Heart left ventricle (tissue), 16 donors: Measurements from ENCODE around the gene SLC26A4. TPM values are rescaled to one million over a fixed set of nuclear protein-coding genes. Genes with fewer than 3 reads are reported as not detected.

Experiments
- ATAC-seq, 4 donors: fragments of 200-7000 bp; cut with Tn5 transposase; one replicate each; pipeline ENCODE4 v1.9.1; 2020 to 2022; ENCODE audit warnings: moderate library complexity in 4 of 4, mild to moderate bottlenecking in 3 of 4, moderate number of reproducible peaks in 1 of 4
- DNase-seq, 5 donors: peaks; one replicate each; pipeline ENCODE4 v3.0.0-alpha.2; 2020
- H3K27ac ChIP-seq, 12 donors: fragments of 200-600 bp; sonication (generic) in 4 of 12; one replicate each; pipeline versions ENCODE4 v1.5.0 to v1.8.0; 2016 to 2022; ENCODE audit warnings: mild to moderate bottlenecking in 2 of 12
- H3K27me3 ChIP-seq, 9 donors: fragments of 200-600 bp; sonication (generic) in 2 of 9; one replicate each; pipeline versions ENCODE4 v1.5.1 to v1.8.0; 2016 to 2022; ENCODE audit warnings: mild to moderate bottlenecking in 3 of 9
- H3K36me3 ChIP-seq, 9 donors: fragments of 200-600 bp; sonication (generic) in 2 of 9; one replicate each; pipeline versions ENCODE4 v1.5.0 to v1.8.0; 2018 to 2022; ENCODE audit warnings: mild to moderate bottlenecking in 2 of 9
- H3K4me1 ChIP-seq, 12 donors: fragments of 200-600 bp; sonication (generic) in 4 of 12; one replicate each; pipeline versions ENCODE4 v1.5.0 to v1.8.0; 2016 to 2022; ENCODE audit warnings: mild to moderate bottlenecking in 3 of 12
- H3K4me3 ChIP-seq, 12 donors: fragments of 200-600 bp; sonication (generic) in 4 of 12; one replicate each; pipeline versions ENCODE4 v1.5.0 to v1.8.0; 2017 to 2022; ENCODE audit warnings: mild to moderate bottlenecking in 9 of 12, moderate library complexity in 4 of 12
- H3K9me3 ChIP-seq, 12 donors: fragments of 200-600 bp; sonication (generic) in 4 of 12; one replicate each; pipeline versions ENCODE4 v1.5.0 to v1.8.0; 2016 to 2022; ENCODE audit warnings: mild to moderate bottlenecking in 1 of 12
- CTCF ChIP-seq, 12 donors: fragments of 200-600 bp; sonication (generic) in 4 of 12; IDR thresholded peaks; one replicate each; pipeline versions ENCODE4 v1.5.0 to v1.8.0; 2018 to 2022; ENCODE audit warnings: antibody characterized with exemption in 12 of 12, mild to moderate bottlenecking in 5 of 12
- POLR2A ChIP-seq, 2 donors: fragments of 450-650 bp; IDR thresholded peaks; one replicate each; pipeline ENCODE4 v1.6.1; 2017; ENCODE audit warnings: antibody characterized with exemption in 2 of 2, mild to moderate bottlenecking in 2 of 2, moderate library complexity in 2 of 2
- WGBS, 4 donors: extraction: QIAGEN DNeasy Blood & Tissue Kit in 2 of 4; methylation state at CpG; one replicate each; pipeline versions ENCODE4 v1.1.5 to v1.1.7; 2013 to 2018; 5-methylcytosine and 5-hydroxymethylcytosine counted together
- intact Hi-C, 10 donors: fragments of 100-400 bp; cut with DNase I; formaldehyde crosslinking; loops; one replicate each; pipeline versions ENCODE4 v1.11.1 to v1.14.2; 2022
- polyA plus RNA-seq, 2 donors: library from polyadenylated mRNA; stranded (reverse); fragments of 200-250 nt; gene quantifications; one replicate each; pipeline ENCODE4 v1.2.3, GENCODE V29; 2013
- total RNA-seq, 9 donors: library from RNA; depleted of rRNA in 2 of 9; stranded (reverse); fragments of >200 nt in 2 of 9; fragmentation: NEBNext Ultra II Directional in 3 of 9; extraction: Animal tissue kit (Norgen Biotek cat#: 25700) in 3 of 9; gene quantifications; one replicate each; pipeline versions ENCODE4 v1.1.0 to v1.2.4, GENCODE V29; 2016 to 2023
- donor health status: ischemic (EF 13 %, LVEDD 7.1; RV severe dilation, severe dysfunction).
- donor health status: healthy with polysubstance abuse.
- donor health status: DM: no; HTN: yes; CAD: no.
- donor health status: DM: no; HTN: no; CAD: no.
- donor health status: ischemic (EF 25% LVEDD 6.9; RV normal size, moderate dysfunction).
- donor health status: ischemic (EF 25% LVEDD 5.7; RV mildly dilated, moderate dysfunction).
- donor health status: healthy.
- donor health status: DM: yes; HTN: yes; CAD: no.
- donor health status: ischemic (EF 35%, LVEDD 5.7; RV mildly dilated, moderate dysfunction).
- donor health status: nonischemic (EF 11% LVEDD 7.7; RV severe dilation, severe dysfunction).
- donor health status: DM: yes; HTN: yes; CAD: no.
- donor health status: PGD.
- donor health status: ischemic (EF 29% LVEDD 5.4; RV normal size, mild dysfunction).
- donor health status: nonischemic (EF 23%, LVEDD 6.1; RV moderate dilation, normal function).

Gene SLC26A4
- total and polyA plus RNA-seq, 11 donors: 0.19 to 1.8 (median 0.42) TPM

GRCh38 chr7:107746006-107746405 is 85.4 kb downstream of the SLC26A4 start:
- Histone ChIP-seq H3K27me3 (no peaks in the 10 kb centered on the region), H3K27ac (peak overlapping the region in 1 of 12 donors; percentile 15), H3K4me1 (peaks cover 7 to 48% (median 28%) of the 10 kb centered on the region in 12 donors), H3K36me3 (peaks cover 0 to 24% (median 23%) of the 10 kb centered on the region in 9 donors), H3K4me3 (peak overlapping the region in 4 of 12 donors; percentile 80 to 84 (median 83)), H3K9me3 (no peaks in the 10 kb centered on the region)
- TF ChIP-seq POLR2A (IDR thresholded peaks at IDR 0.05) (no peak), CTCF (IDR thresholded peaks at IDR 0.05) (no peak)
- no peak for DNase-seq
- intact Hi-C loops: loop anchor here in 2 of 10 donors (10.0 kb wide), 2 partner anchors 181 to 399 kb away; partner anchors contain the start of genes COG5 (in 1 of the 2) and DUS4L (in 1 of the 2)
- no peak for ATAC-seq
- WGBS, 4 donors: 46 to 57% (median 50%) methylated on average over 3 of the region's 3 CpGs

- WGBS, 4 donors: 91 to 96% (median 96%) methylated on average over 7 of the region's 7 CpGs
- TF ChIP-seq CTCF (IDR thresholded peaks at IDR 0.05) (no peak), POLR2A (IDR thresholded peaks at IDR 0.05) (no peak)
- intact Hi-C loops: no loop called here
- H3K27ac ChIP-seq: no peak overlapping the region
- H3K9me3 ChIP-seq: no peaks in the 10 kb centered on the region
- H3K27me3 ChIP-seq: no peaks in the 10 kb centered on the region
- peaks cover 0 to 75% (median 73%) of the 10 kb centered on the region in 9 donors for H3K36me3 ChIP-seq
- no peak for ATAC-seq
- DNase-seq: no peak
- no peak overlapping the region for H3K4me3 ChIP-seq
- peaks cover 0 to 23% (median 10%) of the 10 kb centered on the region in 12 donors for H3K4me1 ChIP-seq
Observed at GRCh38 chr7:107751113-107751512, 90.5 kb downstream of the SLC26A4 start.

GRCh38 chr7:107754642-107755041 is 94.0 kb downstream of the SLC26A4 start:
- H3K36me3 ChIP-seq: peaks cover 0 to 100% (median 98%) of the 10 kb centered on the region in 9 donors
- no peaks in the 10 kb centered on the region for H3K27me3 ChIP-seq
- intact Hi-C loops: no loop called here
- no peaks in the 10 kb centered on the region for H3K4me1 ChIP-seq
- H3K4me3 ChIP-seq: no peak overlapping the region
- 96 to 99% (median 98%) methylated on average over 2 of the region's 2 CpGs for WGBS, 4 donors
- DNase-seq (no peak), ATAC-seq (no peak)
- no peak overlapping the region for H3K27ac ChIP-seq
- no peak for TF ChIP-seq POLR2A (IDR thresholded peaks at IDR 0.05)
- TF ChIP-seq CTCF (IDR thresholded peaks at IDR 0.05): peak in 1 of 12 donors; percentile 9
- H3K9me3 ChIP-seq: no peaks in the 10 kb centered on the region

DNA sequence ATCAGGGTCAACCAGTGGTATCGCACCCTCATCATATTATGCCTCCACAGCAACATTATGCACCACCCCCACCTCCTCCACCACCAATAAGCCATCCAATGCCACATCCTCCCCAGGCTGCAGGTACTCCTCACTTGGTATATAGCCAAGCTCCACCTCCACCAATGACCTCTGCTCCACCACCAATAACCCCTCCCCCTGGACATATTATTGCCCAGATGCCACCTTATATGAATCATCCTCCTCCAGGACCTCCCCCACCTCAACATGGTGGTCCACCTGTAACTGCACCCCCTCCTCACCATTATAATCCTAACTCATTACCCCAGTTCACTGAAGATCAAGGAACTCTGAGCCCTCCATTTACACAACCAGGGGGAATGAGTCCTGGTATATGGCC is 98.0 kb downstream of the SLC26A4 start:
- no peak for TF ChIP-seq CTCF (IDR thresholded peaks at IDR 0.05)
- TF ChIP-seq POLR2A (IDR thresholded peaks at IDR 0.05): no peak
- intact Hi-C loops: no loop called here
- peaks cover 0 to 87% (median 72%) of the 10 kb centered on the region in 9 donors for H3K36me3 ChIP-seq
- H3K9me3 ChIP-seq: no peaks in the 10 kb centered on the region
- no peaks in the 10 kb centered on the region for H3K27me3 ChIP-seq
- no peak overlapping the region for H3K4me3 ChIP-seq
- no peak for ATAC-seq
- no peak overlapping the region for H3K27ac ChIP-seq
- WGBS, 4 donors: 98 to 100% (median 100%) methylated on average over 1 of the region's 1 CpG
- DNase-seq: no peak
- H3K4me1 ChIP-seq: no peaks in the 10 kb centered on the region
